BLaER1 (cell line): ENCODE results near the gene APOM.
A peak's percentile ranks its signal among the peaks of the same experiment; 100 is the strongest.

Experiments used
- H3K27ac ChIP-seq: shearing (Covaris generic); formaldehyde crosslinking; 2 replicates; pipeline ENCODE4 v1.8.1; 2022
- H3K27me3 ChIP-seq: shearing (Covaris generic); formaldehyde crosslinking; 2 replicates; pipeline ENCODE4 v1.8.1; 2022
- H3K36me3 ChIP-seq: shearing (Covaris generic); formaldehyde crosslinking; 2 replicates; pipeline ENCODE4 v1.8.1; 2022
- H3K4me1 ChIP-seq: shearing (Covaris generic); formaldehyde crosslinking; 2 replicates; pipeline ENCODE4 v1.8.1; 2022
- H3K4me2 ChIP-seq: shearing (Covaris generic); formaldehyde crosslinking; 2 replicates; pipeline ENCODE4 v1.8.1; 2022
- H3K4me3 ChIP-seq: shearing (Covaris generic); formaldehyde crosslinking; 2 replicates; pipeline ENCODE4 v1.8.1; 2022
- H3K9ac ChIP-seq: shearing (Covaris generic); formaldehyde crosslinking; 2 replicates; pipeline ENCODE4 v1.8.1; 2022
- H3K9me3 ChIP-seq: shearing (Covaris generic); formaldehyde crosslinking; 2 replicates; pipeline ENCODE4 v1.8.1; 2022
- H4K20me1 ChIP-seq: shearing (Covaris generic); formaldehyde crosslinking; 2 replicates; pipeline ENCODE4 v1.8.1; 2022
- Cebpa-rat ChIP-seq: shearing (Covaris generic); IDR thresholded peaks from 2 replicates; pipeline ENCODE4 v1.8.1; 2022

The APOM gene

DNA sequence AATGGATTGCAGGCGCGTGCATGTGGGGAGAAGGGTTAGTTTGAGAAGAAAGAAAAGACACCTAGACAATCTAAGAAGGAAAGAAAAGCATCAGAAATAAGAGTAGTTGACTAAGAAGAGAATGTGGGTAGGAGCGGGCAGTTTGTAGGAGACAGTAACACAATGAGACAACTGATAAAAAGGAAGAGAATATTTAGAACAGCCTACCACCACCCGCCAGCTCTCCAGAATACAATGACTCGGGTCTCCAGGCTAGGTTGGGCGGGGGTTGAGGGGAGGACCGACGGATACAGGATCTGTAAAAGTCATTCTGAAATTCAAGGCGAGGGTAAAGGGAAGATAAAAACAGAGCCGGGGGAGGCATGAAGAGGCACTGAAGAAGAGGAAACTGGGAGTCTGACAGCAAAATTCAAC is 46.7 kb downstream of the APOM start:
- H3K9ac ChIP-seq: peak overlapping the region; percentile 92
- H3K4me2 ChIP-seq: peak overlapping the region; percentile 91
- peak overlapping the region; percentile 91 for H3K27ac ChIP-seq
- peak overlapping the region; percentile 83 for H3K4me3 ChIP-seq
- peaks cover 10% of the 10 kb centered on the region for H4K20me1 ChIP-seq
- H3K9me3 ChIP-seq: no peaks in the 10 kb centered on the region
- peaks cover 42% of the 10 kb centered on the region for H3K4me1 ChIP-seq
- peaks cover 35% of the 10 kb centered on the region for H3K36me3 ChIP-seq
- no peaks in the 10 kb centered on the region for H3K27me3 ChIP-seq
- TF ChIP-seq Cebpa-rat: no peak

DNA sequence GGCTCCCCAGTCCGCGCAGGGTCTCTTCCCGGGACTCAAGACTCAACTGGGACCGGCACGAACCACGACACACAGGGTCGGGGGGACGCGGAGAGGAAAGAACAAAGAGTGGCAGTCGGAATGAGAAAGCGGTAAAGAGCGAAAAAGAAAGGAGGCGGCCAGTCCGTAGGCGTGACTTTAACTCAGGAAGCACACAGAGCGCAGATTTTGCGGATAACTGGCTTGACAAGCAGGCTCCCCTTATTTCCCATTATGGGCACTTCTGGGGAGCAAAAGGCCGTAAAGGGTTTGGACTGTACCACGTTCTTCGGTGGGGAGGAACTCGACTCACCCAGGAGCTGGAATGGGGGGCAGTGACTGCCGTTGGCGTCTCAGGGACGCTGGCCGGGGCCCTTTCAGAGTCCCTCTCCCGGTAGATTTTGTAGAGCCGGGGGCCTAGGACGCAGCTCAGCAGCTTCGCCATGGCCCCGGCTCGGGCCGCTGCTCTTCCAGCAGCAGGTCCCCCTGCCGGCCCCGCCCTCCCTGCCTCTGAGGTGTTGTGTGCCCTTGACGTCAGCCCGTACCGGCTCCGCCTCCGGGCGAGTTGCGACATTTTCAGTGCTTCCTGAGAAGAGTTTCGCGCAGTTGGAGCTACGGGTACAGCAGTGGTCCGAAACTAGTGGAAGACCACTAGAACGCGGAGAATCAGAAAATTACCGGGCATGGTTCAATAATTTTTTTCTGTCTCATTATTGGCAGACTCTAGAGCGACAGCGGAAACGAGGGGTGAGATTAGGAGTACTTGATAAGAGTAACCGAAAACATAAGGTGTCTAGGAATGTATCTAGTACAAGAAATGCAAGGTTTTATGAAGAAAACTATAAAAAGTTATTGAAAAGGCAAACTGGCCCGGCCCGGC is 47.4 kb downstream of the APOM start, which contains the start of gene ABHD16A:
Gene ABHD16A, minus strand, starts transcription at position 506 of the 898 bp plus-strand sequence. Its CDS starts 43 bp downstream, at position 463.
- TF ChIP-seq Cebpa-rat: peak; percentile 100
- Histone ChIP-seq H3K4me3 (peak within 1 kb of the TSS; percentile 83), H3K27me3 (no peaks in the 10 kb centered on the region), H3K27ac (peak within 1 kb of the TSS; percentile 91), H3K36me3 (peaks cover 30% of the 10 kb centered on the region), H3K9ac (peak within 1 kb of the TSS; percentile 92), H4K20me1 (peaks cover 10% of the 10 kb centered on the region), H3K4me1 (peaks cover 45% of the 10 kb centered on the region), H3K4me2 (peak within 1 kb of the TSS; percentile 91), H3K9me3 (no peaks in the 10 kb centered on the region)

DNA sequence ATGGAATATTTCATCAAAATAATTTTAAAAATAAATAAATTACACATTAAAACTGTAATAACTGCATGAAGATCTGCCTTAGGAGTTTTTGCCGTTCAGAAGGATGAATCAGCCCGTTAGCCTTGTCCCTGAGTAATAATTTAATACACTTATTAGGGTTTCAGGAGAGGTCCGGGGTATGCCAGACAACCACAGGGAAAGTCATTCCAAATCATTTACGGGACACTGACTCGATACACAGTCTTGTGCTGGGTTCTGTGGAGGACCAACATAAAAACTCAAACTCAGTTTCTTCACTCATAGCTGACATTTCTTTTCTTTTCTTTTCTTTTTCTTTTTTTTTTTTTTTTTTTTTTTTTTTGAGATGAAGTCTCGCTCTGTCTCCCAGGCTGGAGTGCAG is 50.2 kb downstream of the APOM start:
- Histone ChIP-seq H3K9me3 (no peaks in the 10 kb centered on the region), H3K4me3 (no peak overlapping the region), H3K36me3 (peaks cover 7% of the 10 kb centered on the region), H3K4me2 (no peak overlapping the region), H3K27me3 (no peaks in the 10 kb centered on the region), H3K27ac (no peak overlapping the region), H3K4me1 (peaks cover 62% of the 10 kb centered on the region), H3K9ac (no peak overlapping the region), H4K20me1 (peaks cover 10% of the 10 kb centered on the region)
- no peak for TF ChIP-seq Cebpa-rat

DNA sequence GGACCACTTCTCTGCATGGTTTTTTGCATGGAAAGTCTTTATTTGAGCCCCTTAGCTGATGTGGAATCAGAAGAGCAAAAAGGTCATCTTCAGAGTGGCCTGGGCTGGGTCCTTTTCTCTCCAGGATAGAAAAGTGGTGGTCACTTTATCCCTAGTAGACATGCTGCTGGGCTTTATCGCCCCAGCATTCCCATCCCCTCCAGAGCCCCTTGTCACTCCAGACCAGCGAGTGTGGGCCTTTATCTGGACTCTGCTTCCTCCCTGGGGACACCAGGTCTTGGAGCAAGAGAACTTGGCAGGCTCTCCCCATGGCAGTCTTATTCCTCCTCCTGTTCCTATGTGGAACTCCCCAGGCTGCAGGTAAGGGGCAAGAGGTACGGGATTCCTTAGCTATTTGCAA is 50.9 kb downstream of the APOM start, which contains the start of gene LY6G6F:
Gene LY6G6F, plus strand, starts transcription at position 268 of the 400 bp plus-strand sequence. Its CDS starts 41 bp downstream, at position 309.
- H3K4me1 ChIP-seq: peaks cover 62% of the 10 kb centered on the region
- no peaks in the 10 kb centered on the region for H3K9me3 ChIP-seq
- H3K4me2 ChIP-seq: peak within 1 kb of the TSS; percentile 33
- H3K27ac ChIP-seq: no peak within 1 kb of the TSS
- no peaks in the 10 kb centered on the region for H3K27me3 ChIP-seq
- H4K20me1 ChIP-seq: peaks cover 5% of the 10 kb centered on the region
- 0 out of 2 replicates have a peak, but pooled peaks cover under 1% of the 10 kb centered on the region for H3K36me3 ChIP-seq
- TF ChIP-seq Cebpa-rat: no peak
- H3K4me3 ChIP-seq: no peak within 1 kb of the TSS
- no peak within 1 kb of the TSS for H3K9ac ChIP-seq

DNA sequence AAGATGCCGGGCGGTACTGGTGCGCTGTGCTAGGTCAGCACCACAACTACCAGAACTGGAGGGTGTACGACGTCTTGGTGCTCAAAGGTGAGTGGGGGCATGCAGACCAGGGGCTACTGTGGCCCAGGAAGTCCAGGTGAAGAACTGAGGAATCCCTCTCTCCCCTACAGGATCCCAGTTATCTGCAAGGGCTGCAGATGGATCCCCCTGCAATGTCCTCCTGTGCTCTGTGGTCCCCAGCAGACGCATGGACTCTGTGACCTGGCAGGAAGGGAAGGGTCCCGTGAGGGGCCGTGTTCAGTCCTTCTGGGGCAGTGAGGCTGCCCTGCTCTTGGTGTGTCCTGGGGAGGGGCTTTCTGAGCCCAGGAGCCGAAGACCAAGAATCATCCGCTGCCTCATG is 52.0 kb downstream of the APOM start:
- Histone ChIP-seq H3K4me2 (peak overlapping the region; percentile 33), H3K9ac (no peak overlapping the region), H3K36me3 (no peaks in the 10 kb centered on the region), H3K4me1 (peaks cover 66% of the 10 kb centered on the region), H4K20me1 (no peaks in the 10 kb centered on the region), H3K27me3 (no peaks in the 10 kb centered on the region), H3K27ac (no peak overlapping the region), H3K9me3 (no peaks in the 10 kb centered on the region), H3K4me3 (no peak overlapping the region)
- TF ChIP-seq Cebpa-rat: no peak
